ENCODE data around the gene TDRD9. TPM values are rescaled to one million over a fixed set of nuclear protein-coding genes. Genes with fewer than 3 reads are reported as not detected.

Gene TDRD9
- polyA plus RNA-seq, 1 donor from 2014 or later, result 15.9 TPM

DNA sequence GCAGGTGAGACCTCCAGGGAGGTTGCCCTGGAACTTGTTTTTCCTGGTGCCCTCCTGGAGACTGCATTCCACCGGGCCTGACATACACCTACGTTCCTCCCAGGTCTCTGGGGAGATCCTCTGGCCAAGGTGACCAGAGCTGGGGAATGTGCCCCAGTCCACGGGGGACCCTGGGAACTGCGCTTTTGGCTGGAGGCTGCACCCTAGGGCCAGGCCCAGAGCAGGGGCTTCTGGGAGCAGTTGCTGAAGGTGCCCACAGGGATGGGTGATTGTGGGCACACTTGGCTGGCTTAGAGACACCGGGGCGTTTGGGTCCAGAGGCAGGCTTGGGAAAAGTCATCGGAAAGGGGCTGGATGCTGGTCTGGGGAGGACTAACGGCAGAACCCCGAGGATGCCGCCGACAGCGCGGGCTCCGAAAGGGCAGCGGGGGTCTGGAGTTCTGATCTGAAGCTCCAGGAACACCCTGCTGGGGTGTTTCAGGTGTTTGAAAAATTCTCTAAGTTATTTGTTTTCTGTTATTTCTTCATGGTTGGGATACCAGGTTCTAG is 36.5 kb upstream of the TDRD9 start:
- Histone ChIP-seq H4K20me1 (ENCODE audit: insufficient read depth) (no peaks in the 10 kb centered on the region), H3K9me3 (ENCODE audit: low read length) (no peaks in the 10 kb centered on the region), H3F3A (ENCODE audit: insufficient read depth, low read length, poor library complexity, severe bottlenecking) (no peaks in the 10 kb centered on the region), H3K36me3 (ENCODE audit: insufficient read depth, low read length) (no peaks in the 10 kb centered on the region), H2AFZ (ENCODE audit: low read depth, low read length) (no peak overlapping the region), H3K27ac (ENCODE audit: low read length) (no peak overlapping the region), H3K9ac (ENCODE audit: low read length) (no peak overlapping the region), H3K4me2 (ENCODE audit: low read length) (no peak overlapping the region), H3K9me2 (ENCODE audit: insufficient read depth, low read length) (no peaks in the 10 kb centered on the region), H3K79me2 (replicated peaks; ENCODE audit: insufficient read depth, low read length) (no peaks in the 10 kb centered on the region), H3K27me3 (ENCODE audit: insufficient read depth, low read depth, low read length) (no peaks in the 10 kb centered on the region), H3K4me3 (ENCODE audit: low read length) (no peak overlapping the region)
- TF ChIP-seq RAD21 (conservative IDR thresholded peaks at IDR 0.05) (no peak), CTCF (IDR thresholded peaks at IDR 0.05; ENCODE audit: poor library complexity, severe bottlenecking) (no peak), EP300 (conservative IDR thresholded peaks at IDR 0.05; ENCODE audit: poor library complexity, severe bottlenecking) (no peak), EZH2 (IDR thresholded peaks at IDR 0.05; ENCODE audit: borderline replicate concordance, insufficient read depth, low read length, poor library complexity, severe bottlenecking) (no peak), SMC3 (conservative IDR thresholded peaks at IDR 0.05; ENCODE audit: poor library complexity) (no peak)

DNA sequence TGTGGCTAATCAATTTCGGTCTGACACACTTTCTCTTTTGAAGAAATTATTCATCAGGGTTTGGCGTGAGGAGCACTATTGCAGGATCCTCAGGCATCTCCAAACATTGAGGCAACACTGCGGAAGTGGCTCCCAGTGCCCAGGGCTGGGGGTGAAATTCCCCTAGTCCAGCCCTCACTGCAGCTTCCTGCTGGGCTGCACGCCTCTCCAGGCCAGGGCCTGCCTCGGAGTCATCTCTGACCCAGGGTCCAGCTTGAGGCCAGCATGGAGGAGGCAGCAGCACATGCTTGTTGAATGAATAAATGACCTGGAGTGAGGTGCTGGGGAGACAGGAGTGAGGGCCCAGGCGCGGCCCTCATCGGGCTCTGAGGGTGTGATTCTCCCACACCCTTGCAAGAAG is 36.0 kb upstream of the TDRD9 start:
- no peaks in the 10 kb centered on the region for H3K36me3 ChIP-seq (ENCODE audit: insufficient read depth, low read length)
- no peak overlapping the region for H2AFZ ChIP-seq (ENCODE audit: low read depth, low read length)
- H4K20me1 ChIP-seq (ENCODE audit: insufficient read depth), result no peaks in the 10 kb centered on the region
- no peaks in the 10 kb centered on the region for H3K9me3 ChIP-seq (ENCODE audit: low read length)
- H3K79me2 ChIP-seq (replicated peaks; ENCODE audit: insufficient read depth, low read length), result no peaks in the 10 kb centered on the region
- H3K27me3 ChIP-seq (ENCODE audit: insufficient read depth, low read depth, low read length), result no peaks in the 10 kb centered on the region
- H3F3A ChIP-seq (ENCODE audit: insufficient read depth, low read length, poor library complexity, severe bottlenecking), result no peaks in the 10 kb centered on the region
- TF ChIP-seq MXI1 (conservative IDR thresholded peaks at IDR 0.05; ENCODE audit: poor library complexity, severe bottlenecking) (no peak), TAF1 (IDR thresholded peaks at IDR 0.05; ENCODE audit: low read depth) (no peak), EZH2 (IDR thresholded peaks at IDR 0.05; ENCODE audit: borderline replicate concordance, insufficient read depth, low read length, poor library complexity, severe bottlenecking) (no peak), SMC3 (conservative IDR thresholded peaks at IDR 0.05; ENCODE audit: poor library complexity) (no peak), POLR2AphosphoS5 (IDR thresholded peaks at IDR 0.05) (no peak), REST (IDR thresholded peaks at IDR 0.05; ENCODE audit: borderline replicate concordance) (no peak), RAD21 (conservative IDR thresholded peaks at IDR 0.05) (no peak), CTCF (IDR thresholded peaks at IDR 0.05; ENCODE audit: poor library complexity, severe bottlenecking) (no peak), EP300 (conservative IDR thresholded peaks at IDR 0.05; ENCODE audit: poor library complexity, severe bottlenecking) (no peak)
- H3K4me3 ChIP-seq (ENCODE audit: low read length), result no peak overlapping the region
- no peaks in the 10 kb centered on the region for H3K9me2 ChIP-seq (ENCODE audit: insufficient read depth, low read length)
- no peak overlapping the region for H3K4me2 ChIP-seq (ENCODE audit: low read length)
- no peak overlapping the region for H3K9ac ChIP-seq (ENCODE audit: low read length)
- no peak overlapping the region for H3K27ac ChIP-seq (ENCODE audit: low read length)

All from neural cell (in vitro differentiated cells).